HepG2 (cell line): ENCODE data around the gene TMEM267. TPM values are rescaled to one million over a fixed set of nuclear protein-coding genes. Genes with fewer than 3 reads are reported as not detected.

Experiments used
- EP300 ChIP-seq, 3 experiments: sonication (generic) in 1 of 3; formaldehyde crosslinking in 1 of 3; IDR thresholded peaks; 2 replicates each; pipeline versions ENCODE4 v1.5.1 to v1.6.1; 2011 to 2020; ENCODE audit warnings: low read depth in 2 of 3, low read length in 2 of 3, borderline replicate concordance in 1 of 3, improper control_type of control experiment in 1 of 3, mild to moderate bottlenecking in 1 of 3, missing genetic modification reagents in 1 of 3, moderate library complexity in 1 of 3
- FOXO1 ChIP-seq: sonication (generic); formaldehyde crosslinking; IDR thresholded peaks from 2 replicates; pipeline ENCODE4 v1.4.0; 2020; ENCODE audit warnings: missing genetic modification reagents
- KMT2B ChIP-seq: IDR thresholded peaks from 2 replicates; pipeline ENCODE4 v1.6.1; 2016; ENCODE audit warnings: missing genetic modification reagents, missing compliant biosample characterization
- SMARCE1 ChIP-seq: fragments of 450-650 bp; IDR thresholded peaks from 2 replicates; pipeline ENCODE4 v1.6.1; 2017; ENCODE audit warnings: borderline replicate concordance
- polyA plus RNA-seq, 8 experiments: library from polyadenylated mRNA; depleted of rRNA in 3 of 8; stranded (reverse) in 7 of 8; unstranded in 1 of 8; fragments of >200 nt; fragmentation: Illumina TruSeq in 4 of 8; extraction: Trizol in 4 of 8; gene quantifications; 2 replicates each; pipeline versions ENCODE4 v1.2.1 to v1.2.3, GENCODE V29; 2011 to 2016; ENCODE audit warnings: low read depth in 4 of 8, missing spikeins in 1 of 8, mixed read lengths in 1 of 8; ENCODE audit not compliant: insufficient read depth in 1 of 8
- total RNA-seq, 5 experiments: library from RNA; depleted of rRNA; stranded (reverse); fragments of >200 nt; fragmentation: Illumina TruSeq; extraction: Trizol; gene quantifications; 2 replicates each; pipeline ENCODE4 v1.2.3, GENCODE V29; 2016; ENCODE audit warnings: low read depth in 1 of 5
- TF ChIP-seq, protein P1 (sequence below): sonication (generic); formaldehyde crosslinking; IDR thresholded peaks from 2 replicates; pipeline ENCODE4 v1.4.0; 2020; ENCODE audit warnings: mild to moderate bottlenecking, missing genetic modification reagents
- TF ChIP-seq, protein P2 (sequence below): sonication (generic); formaldehyde crosslinking; IDR thresholded peaks from 2 replicates; pipeline ENCODE4 v1.4.0; 2020; ENCODE audit warnings: mild to moderate bottlenecking, missing genetic modification reagents
- TF ChIP-seq, protein P3 (sequence below): sonication (generic); formaldehyde crosslinking; IDR thresholded peaks from 2 replicates; pipeline ENCODE4 v1.4.0; 2020; ENCODE audit warnings: missing genetic modification reagents, borderline replicate concordance
- TF ChIP-seq, protein P4 (sequence below): sonication (generic); formaldehyde crosslinking; IDR thresholded peaks from 2 replicates; pipeline ENCODE4 v1.4.0; 2020; ENCODE audit warnings: missing genetic modification reagents
- TF ChIP-seq, protein P5 (sequence below): sonication (generic); formaldehyde crosslinking; IDR thresholded peaks from 2 replicates; pipeline ENCODE4 v1.4.0; 2020; ENCODE audit warnings: missing genetic modification reagents, low read depth, mild to moderate bottlenecking, borderline replicate concordance
- TF ChIP-seq, protein P6 (sequence below): sonication (generic); formaldehyde crosslinking; IDR thresholded peaks from 2 replicates; pipeline ENCODE4 v1.5.0; 2020; ENCODE audit warnings: mild to moderate bottlenecking, missing genetic modification reagents

The TMEM267 gene
- total and polyA plus RNA-seq, 2 of the 13 experiments (the other 11 are each of a cell fraction or from before 2014, with no cell fraction given): 8.9 to 12.6 TPM

DNA sequence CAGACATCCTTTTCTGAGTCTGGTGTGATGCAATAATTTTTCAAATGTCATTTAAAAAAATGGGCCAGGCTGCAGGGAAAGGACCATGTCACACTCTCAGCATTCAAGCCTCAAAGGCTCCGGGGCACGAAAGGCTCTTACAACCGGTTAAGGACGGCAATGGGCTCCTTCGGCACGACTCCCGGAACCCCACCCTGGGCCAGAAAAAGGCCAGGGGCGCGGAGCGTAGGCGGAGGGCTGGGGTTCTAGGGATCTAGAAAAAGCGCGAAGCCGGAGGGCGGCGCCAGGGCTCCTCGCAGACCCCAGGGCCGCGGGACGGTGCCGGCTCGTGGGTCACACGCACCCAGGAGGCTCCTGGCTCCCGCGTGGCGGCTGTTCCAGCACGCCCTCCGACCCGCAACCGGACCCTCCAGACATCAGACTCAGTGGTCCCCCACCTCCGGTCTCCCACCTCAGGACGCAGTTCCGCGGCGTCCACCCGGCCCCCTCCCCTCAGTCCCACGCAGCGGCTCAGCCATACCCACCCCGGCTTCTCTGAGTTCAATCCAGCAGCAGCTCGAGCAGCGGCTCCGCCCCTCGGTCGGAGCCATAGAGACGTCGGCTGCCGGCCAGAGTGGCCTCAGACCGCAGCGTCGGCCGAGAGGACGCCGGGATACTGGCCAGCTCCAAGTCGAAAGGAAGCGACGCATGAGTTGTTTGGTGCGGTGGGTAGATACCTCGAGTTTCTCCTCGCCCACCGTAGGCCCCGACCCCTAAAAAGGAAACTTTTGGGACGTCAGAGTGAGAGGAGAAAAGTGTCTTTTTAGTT is at the start of gene TMEM267 (continued):
- TF ChIP-seq EP300 (IDR thresholded peaks at IDR 0.05; ENCODE audit: low read depth in 2 of 2, low read length in 2 of 2) (peak in 1 of 2 experiments; percentile 24; a peak in 1 of 4 replicates), EP300 (CRISPR knock-in tag; IDR thresholded peaks at IDR 0.05; ENCODE audit: borderline replicate concordance) (no peak; the same call in 1 of the 2 replicates), KMT2B (CRISPR knock-in tag) (peak; percentile 96), SMARCE1 (no peak), FOXO1 (CRISPR knock-in tag) (no peak)
- TF ChIP-seq, protein P1, sequence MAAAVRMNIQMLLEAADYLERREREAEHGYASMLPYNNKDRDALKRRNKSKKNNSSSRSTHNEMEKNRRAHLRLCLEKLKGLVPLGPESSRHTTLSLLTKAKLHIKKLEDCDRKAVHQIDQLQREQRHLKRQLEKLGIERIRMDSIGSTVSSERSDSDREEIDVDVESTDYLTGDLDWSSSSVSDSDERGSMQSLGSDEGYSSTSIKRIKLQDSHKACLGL (CRISPR knock-in tag): peak; percentile 91
- TF ChIP-seq, protein P2, sequence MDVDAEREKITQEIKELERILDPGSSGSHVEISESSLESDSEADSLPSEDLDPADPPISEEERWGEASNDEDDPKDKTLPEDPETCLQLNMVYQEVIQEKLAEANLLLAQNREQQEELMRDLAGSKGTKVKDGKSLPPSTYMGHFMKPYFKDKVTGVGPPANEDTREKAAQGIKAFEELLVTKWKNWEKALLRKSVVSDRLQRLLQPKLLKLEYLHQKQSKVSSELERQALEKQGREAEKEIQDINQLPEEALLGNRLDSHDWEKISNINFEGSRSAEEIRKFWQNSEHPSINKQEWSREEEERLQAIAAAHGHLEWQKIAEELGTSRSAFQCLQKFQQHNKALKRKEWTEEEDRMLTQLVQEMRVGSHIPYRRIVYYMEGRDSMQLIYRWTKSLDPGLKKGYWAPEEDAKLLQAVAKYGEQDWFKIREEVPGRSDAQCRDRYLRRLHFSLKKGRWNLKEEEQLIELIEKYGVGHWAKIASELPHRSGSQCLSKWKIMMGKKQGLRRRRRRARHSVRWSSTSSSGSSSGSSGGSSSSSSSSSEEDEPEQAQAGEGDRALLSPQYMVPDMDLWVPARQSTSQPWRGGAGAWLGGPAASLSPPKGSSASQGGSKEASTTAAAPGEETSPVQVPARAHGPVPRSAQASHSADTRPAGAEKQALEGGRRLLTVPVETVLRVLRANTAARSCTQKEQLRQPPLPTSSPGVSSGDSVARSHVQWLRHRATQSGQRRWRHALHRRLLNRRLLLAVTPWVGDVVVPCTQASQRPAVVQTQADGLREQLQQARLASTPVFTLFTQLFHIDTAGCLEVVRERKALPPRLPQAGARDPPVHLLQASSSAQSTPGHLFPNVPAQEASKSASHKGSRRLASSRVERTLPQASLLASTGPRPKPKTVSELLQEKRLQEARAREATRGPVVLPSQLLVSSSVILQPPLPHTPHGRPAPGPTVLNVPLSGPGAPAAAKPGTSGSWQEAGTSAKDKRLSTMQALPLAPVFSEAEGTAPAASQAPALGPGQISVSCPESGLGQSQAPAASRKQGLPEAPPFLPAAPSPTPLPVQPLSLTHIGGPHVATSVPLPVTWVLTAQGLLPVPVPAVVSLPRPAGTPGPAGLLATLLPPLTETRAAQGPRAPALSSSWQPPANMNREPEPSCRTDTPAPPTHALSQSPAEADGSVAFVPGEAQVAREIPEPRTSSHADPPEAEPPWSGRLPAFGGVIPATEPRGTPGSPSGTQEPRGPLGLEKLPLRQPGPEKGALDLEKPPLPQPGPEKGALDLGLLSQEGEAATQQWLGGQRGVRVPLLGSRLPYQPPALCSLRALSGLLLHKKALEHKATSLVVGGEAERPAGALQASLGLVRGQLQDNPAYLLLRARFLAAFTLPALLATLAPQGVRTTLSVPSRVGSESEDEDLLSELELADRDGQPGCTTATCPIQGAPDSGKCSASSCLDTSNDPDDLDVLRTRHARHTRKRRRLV (CRISPR knock-in tag): peak; percentile 83; the same call in 1 of the 2 replicates
- TF ChIP-seq, protein P3, sequence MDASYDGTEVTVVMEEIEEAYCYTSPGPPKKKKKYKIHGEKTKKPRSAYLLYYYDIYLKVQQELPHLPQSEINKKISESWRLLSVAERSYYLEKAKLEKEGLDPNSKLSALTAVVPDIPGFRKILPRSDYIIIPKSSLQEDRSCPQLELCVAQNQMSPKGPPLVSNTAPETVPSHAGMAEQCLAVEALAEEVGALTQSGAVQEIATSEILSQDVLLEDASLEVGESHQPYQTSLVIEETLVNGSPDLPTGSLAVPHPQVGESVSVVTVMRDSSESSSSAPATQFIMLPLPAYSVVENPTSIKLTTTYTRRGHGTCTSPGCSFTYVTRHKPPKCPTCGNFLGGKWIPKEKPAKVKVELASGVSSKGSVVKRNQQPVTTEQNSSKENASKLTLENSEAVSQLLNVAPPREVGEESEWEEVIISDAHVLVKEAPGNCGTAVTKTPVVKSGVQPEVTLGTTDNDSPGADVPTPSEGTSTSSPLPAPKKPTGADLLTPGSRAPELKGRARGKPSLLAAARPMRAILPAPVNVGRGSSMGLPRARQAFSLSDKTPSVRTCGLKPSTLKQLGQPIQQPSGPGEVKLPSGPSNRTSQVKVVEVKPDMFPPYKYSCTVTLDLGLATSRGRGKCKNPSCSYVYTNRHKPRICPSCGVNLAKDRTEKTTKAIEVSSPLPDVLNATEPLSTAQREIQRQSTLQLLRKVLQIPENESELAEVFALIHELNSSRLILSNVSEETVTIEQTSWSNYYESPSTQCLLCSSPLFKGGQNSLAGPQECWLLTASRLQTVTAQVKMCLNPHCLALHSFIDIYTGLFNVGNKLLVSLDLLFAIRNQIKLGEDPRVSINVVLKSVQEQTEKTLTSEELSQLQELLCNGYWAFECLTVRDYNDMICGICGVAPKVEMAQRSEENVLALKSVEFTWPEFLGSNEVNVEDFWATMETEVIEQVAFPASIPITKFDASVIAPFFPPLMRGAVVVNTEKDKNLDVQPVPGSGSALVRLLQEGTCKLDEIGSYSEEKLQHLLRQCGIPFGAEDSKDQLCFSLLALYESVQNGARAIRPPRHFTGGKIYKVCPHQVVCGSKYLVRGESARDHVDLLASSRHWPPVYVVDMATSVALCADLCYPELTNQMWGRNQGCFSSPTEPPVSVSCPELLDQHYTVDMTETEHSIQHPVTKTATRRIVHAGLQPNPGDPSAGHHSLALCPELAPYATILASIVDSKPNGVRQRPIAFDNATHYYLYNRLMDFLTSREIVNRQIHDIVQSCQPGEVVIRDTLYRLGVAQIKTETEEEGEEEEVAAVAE: 0 out of 2 replicates have a peak, but pooled peaks have one; percentile 32
- TF ChIP-seq, protein P4, sequence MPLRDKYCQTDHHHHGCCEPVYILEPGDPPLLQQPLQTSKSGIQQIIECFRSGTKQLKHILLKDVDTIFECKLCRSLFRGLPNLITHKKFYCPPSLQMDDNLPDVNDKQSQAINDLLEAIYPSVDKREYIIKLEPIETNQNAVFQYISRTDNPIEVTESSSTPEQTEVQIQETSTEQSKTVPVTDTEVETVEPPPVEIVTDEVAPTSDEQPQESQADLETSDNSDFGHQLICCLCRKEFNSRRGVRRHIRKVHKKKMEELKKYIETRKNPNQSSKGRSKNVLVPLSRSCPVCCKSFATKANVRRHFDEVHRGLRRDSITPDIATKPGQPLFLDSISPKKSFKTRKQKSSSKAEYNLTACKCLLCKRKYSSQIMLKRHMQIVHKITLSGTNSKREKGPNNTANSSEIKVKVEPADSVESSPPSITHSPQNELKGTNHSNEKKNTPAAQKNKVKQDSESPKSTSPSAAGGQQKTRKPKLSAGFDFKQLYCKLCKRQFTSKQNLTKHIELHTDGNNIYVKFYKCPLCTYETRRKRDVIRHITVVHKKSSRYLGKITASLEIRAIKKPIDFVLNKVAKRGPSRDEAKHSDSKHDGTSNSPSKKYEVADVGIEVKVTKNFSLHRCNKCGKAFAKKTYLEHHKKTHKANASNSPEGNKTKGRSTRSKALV (CRISPR knock-in tag): no peak
- TF ChIP-seq, protein P5, sequence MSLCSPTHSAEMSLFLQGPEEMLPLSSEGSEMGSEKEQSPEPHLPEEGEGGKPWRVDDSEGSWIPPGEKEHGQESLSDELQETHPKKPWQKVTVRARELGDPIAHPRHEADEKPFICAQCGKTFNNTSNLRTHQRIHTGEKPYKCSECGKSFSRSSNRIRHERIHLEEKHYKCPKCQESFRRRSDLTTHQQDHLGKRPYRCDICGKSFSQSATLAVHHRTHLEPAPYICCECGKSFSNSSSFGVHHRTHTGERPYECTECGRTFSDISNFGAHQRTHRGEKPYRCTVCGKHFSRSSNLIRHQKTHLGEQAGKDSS (CRISPR knock-in tag): peak; percentile 32; the same call in 1 of the 2 replicates
- TF ChIP-seq, protein P6, sequence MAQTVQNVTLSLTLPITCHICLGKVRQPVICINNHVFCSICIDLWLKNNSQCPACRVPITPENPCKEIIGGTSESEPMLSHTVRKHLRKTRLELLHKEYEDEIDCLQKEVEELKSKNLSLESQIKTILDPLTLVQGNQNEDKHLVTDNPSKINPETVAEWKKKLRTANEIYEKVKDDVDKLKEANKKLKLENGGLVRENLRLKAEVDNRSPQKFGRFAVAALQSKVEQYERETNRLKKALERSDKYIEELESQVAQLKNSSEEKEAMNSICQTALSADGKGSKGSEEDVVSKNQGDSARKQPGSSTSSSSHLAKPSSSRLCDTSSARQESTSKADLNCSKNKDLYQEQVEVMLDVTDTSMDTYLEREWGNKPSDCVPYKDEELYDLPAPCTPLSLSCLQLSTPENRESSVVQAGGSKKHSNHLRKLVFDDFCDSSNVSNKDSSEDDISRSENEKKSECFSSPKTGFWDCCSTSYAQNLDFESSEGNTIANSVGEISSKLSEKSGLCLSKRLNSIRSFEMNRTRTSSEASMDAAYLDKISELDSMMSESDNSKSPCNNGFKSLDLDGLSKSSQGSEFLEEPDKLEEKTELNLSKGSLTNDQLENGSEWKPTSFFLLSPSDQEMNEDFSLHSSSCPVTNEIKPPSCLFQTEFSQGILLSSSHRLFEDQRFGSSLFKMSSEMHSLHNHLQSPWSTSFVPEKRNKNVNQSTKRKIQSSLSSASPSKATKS (CRISPR knock-in tag): 0 out of 2 replicates have a peak, but pooled peaks have one; percentile 45
